Endothelial cell of umbilical vein (primary cell): Measurements from ENCODE around the gene EME2. TPM values are rescaled to one million over a fixed set of nuclear protein-coding genes. Genes with fewer than 3 reads are reported as not detected.

Experiments
- BruUV-seq: library from RNA; stranded (reverse); fragments of 400-500 nt; replicated peaks from 2 replicates; lab custom pipeline; 2021; lab: Mats Ljungman, UMichigan
- CTCF ChIA-PET: fragments of 300-600, 350-600 bp; sonication (Branson Sonifier 250); formaldehyde crosslinking; loops from one replicate; lab custom pipeline; 2021; ENCODE audit warnings: antibody characterized with exemption, inconsistent platforms; lab: Charles Lee
- POLR2A ChIA-PET: fragments of 300-600, 350-600 bp; sonication (Branson Sonifier 250); formaldehyde crosslinking; loops from one replicate; lab custom pipeline; 2021; ENCODE audit warnings: antibody characterized with exemption, inconsistent platforms; lab: Charles Lee
- DNase-seq: peaks from one replicate; pipeline ENCODE4 v3.0.0-alpha.2; 2011; ENCODE audit warnings: low read depth, low spot score
- FAIRE-seq: peaks from 2 replicates; lab custom pipeline; 2011; peaks lifted over from hg19 to GRCh38; lab: Jason Lieb, UNC
- H2AFZ ChIP-seq: 2 replicates; pipeline ENCODE4 v1.6.0; 2012; ENCODE audit warnings: low read depth, low read length, control low read depth, inconsistent platforms
- H3K27ac ChIP-seq: 2 replicates; pipeline ENCODE4 v1.5.1; 2011; ENCODE audit warnings: low read depth, mild to moderate bottlenecking, control low read depth, low read length, moderate library complexity; ENCODE audit not compliant: insufficient read depth
- H3K27me3 ChIP-seq, 2 experiments: 2 replicates each; pipeline versions ENCODE4 v1.6.0 to v1.6.1; 2011; ENCODE audit warnings: low read length in 2 of 2, mixed read lengths in 1 of 2; ENCODE audit not compliant: control insufficient read depth in 2 of 2, insufficient read depth in 2 of 2
- H3K36me3 ChIP-seq, 2 experiments: 2 replicates in 1 of 2; 3 replicates in 1 of 2; pipeline ENCODE4 v1.5.1; 2011; ENCODE audit warnings: low read length in 2 of 2, mild to moderate bottlenecking in 1 of 2, moderate library complexity in 1 of 2; ENCODE audit not compliant: control insufficient read depth in 2 of 2, insufficient read depth in 2 of 2; ENCODE audit errors: extremely low read depth in 1 of 2
- H3K4me1 ChIP-seq: 3 replicates; pipeline ENCODE4 v1.5.1; 2011; ENCODE audit warnings: mild to moderate bottlenecking, low read length; ENCODE audit not compliant: control insufficient read depth, insufficient read depth; ENCODE audit errors: extremely low read depth
- H3K4me2 ChIP-seq: 2 replicates; pipeline ENCODE4 v1.6.1; 2011; ENCODE audit warnings: low read length, control low read depth, mixed read lengths; ENCODE audit not compliant: insufficient read depth
- H3K4me3 ChIP-seq, 3 experiments: fragments of 200-600 bp in 1 of 3; sonication (generic), shearing (Covaris generic) in 1 of 3; replicated peaks in 1 of 3; 2 replicates each; pipeline ENCODE4 v1.5.1; 2011 to 2016; ENCODE audit warnings: control low read depth in 3 of 3, low read length in 3 of 3, mild to moderate bottlenecking in 2 of 3, inconsistent platforms in 1 of 3, low read depth in 1 of 3, moderate library complexity in 1 of 3; ENCODE audit not compliant: insufficient read depth in 1 of 3
- H3K79me2 ChIP-seq: 2 replicates; pipeline ENCODE4 v1.6.0; 2012; ENCODE audit warnings: low read length, inconsistent platforms; ENCODE audit not compliant: control insufficient read depth, insufficient read depth
- H3K9ac ChIP-seq: replicated peaks from 2 replicates; pipeline ENCODE3; 2011; ENCODE audit warnings: low read length, control low read depth; ENCODE audit not compliant: insufficient read depth; ENCODE audit errors: extremely low read depth
- H3K9me1 ChIP-seq: replicated peaks from 3 replicates; pipeline ENCODE4 v1.6.0; 2011; ENCODE audit warnings: mild to moderate bottlenecking, low read length; ENCODE audit not compliant: control insufficient read depth, insufficient read depth; ENCODE audit errors: extremely low read depth
- H3K9me3 ChIP-seq: replicated peaks from 2 replicates; pipeline ENCODE4 v1.5.1; 2012; ENCODE audit warnings: low read length, inconsistent platforms; ENCODE audit not compliant: control insufficient read depth, insufficient read depth
- H4K20me1 ChIP-seq: replicated peaks from 2 replicates; pipeline ENCODE3; 2011; ENCODE audit warnings: mild to moderate bottlenecking, low read length; ENCODE audit not compliant: control insufficient read depth, insufficient read depth; ENCODE audit errors: extremely low read depth
- GATA2 ChIP-seq: IDR thresholded peaks from 2 replicates; pipeline ENCODE4 v1.7.0; 2011; ENCODE audit warnings: low read depth, mild to moderate bottlenecking, moderate library complexity, mixed read lengths, low read length; ENCODE audit not compliant: insufficient read length, insufficient read depth
- JUN ChIP-seq: IDR thresholded peaks from 2 replicates; pipeline ENCODE4 v1.6.1; 2011; ENCODE audit warnings: borderline replicate concordance, low read depth; ENCODE audit not compliant: insufficient read length, insufficient read depth
- POLR2AphosphoS5 ChIP-seq: IDR thresholded peaks from 2 replicates; pipeline ENCODE4 v1.6.1; 2012; ENCODE audit warnings: low read depth, mild to moderate bottlenecking, control low read depth, low read length, moderate library complexity; ENCODE audit not compliant: insufficient read depth
- dilution Hi-C: fragments of 300-500 bp; cut with MboI; formaldehyde crosslinking; loops from one replicate; pipeline ENCODE4 v1.15.0; 2019; ENCODE audit warnings: low sequenced_read_pairs; ENCODE audit not compliant: extremely low pct_ligation_motif_present
- intact Hi-C: fragments of 100-400 bp; cut with micrococcal nuclease; formaldehyde crosslinking; loops from one replicate; pipeline ENCODE4 v1.10.0; 2022
- polyA plus RNA-seq, 4 experiments: library from polyadenylated mRNA; depleted of rRNA in 3 of 4; stranded (reverse) in 3 of 4; unstranded in 1 of 4; fragments of >200 nt; gene quantifications; 2 replicates each; pipeline versions ENCODE4 v1.2.1 to v1.2.3, GENCODE V29; 2011 to 2012; ENCODE audit warnings: missing spikeins in 1 of 4
- total RNA-seq: library from RNA; stranded (reverse); gene quantifications from 2 replicates; pipeline ENCODE4 v1.2.3, GENCODE V29; 2021
- TF ChIP-seq, protein P1 (sequence below), 2 donors: IDR thresholded peaks; 1 replicate in 1 of 2; 2 replicates in 1 of 2; pipeline ENCODE4 v1.5.1; 2011; ENCODE audit warnings: low read length in 2 of 2, mild to moderate bottlenecking in 2 of 2, moderate library complexity in 2 of 2, control low read depth in 1 of 2, inconsistent platforms in 1 of 2, low read depth in 1 of 2; ENCODE audit not compliant: insufficient read depth in 1 of 2; ENCODE audit errors: extremely low read depth in 1 of 2

Gene EME2
- total and polyA plus RNA-seq, 2 donors (not counting 3 experiments of a cell fraction or from before 2014, with no cell fraction given): 9.7 to 21.4 TPM

DNA sequence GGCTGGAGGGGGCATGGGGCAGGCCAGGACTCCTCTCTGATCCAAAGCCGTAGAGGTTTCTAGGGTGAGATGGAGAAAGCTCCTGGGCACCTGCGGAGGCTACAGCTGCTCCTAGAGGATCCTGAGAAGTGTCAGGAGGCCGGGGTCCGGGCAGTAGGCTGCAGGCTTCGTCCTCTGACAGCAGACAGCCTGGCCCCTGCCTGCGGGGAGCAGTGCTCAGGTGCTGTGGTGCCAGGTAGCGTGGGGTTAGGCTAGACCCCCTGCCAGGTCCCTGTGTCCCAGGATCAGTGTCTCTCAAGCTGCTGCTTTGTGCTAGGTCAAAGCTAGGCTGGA lies 1.8 kb downstream of the EME2 start:
- ChIA-PET POLR2A (interaction anchor here (1.4 kb wide), 1 partner anchor 8 kb away, joined by 6 read pairs; the partner anchor contains the start of genes NUBP2 and SPSB3), CTCF (interaction anchor here (1.1 to 2.0 kb wide), 2 partner anchors 8 to 49 kb away, joined by 9 to 16 read pairs; partner anchors contain the start of genes NUBP2 and SPSB3)
- Histone ChIP-seq H2AFZ (no peak overlapping the region), H3K79me2 (peaks cover 17% of the 10 kb centered on the region), H3K9me3 (no peaks in the 10 kb centered on the region), H3K36me3 (peaks cover 0 to 34% of the 10 kb centered on the region in 2 experiments), H4K20me1 (no peaks in the 10 kb centered on the region), H3K27ac (no peak overlapping the region), H3K9me1 (no peaks in the 10 kb centered on the region), H3K4me1 (peaks cover 19% of the 10 kb centered on the region), H3K9ac (no peak overlapping the region), H3K27me3 (no peaks in the 10 kb centered on the region), H3K4me2 (peak overlapping the region; percentile 45), H3K4me3 (peak overlapping the region in 2 of 3 experiments; percentile 54 to 83)
- FAIRE-seq (no peak), DNase-seq (no peak)
- dilution Hi-C loops (no loop called here), intact Hi-C loops (no loop called here)
- no peak for TF ChIP-seq JUN
- TF ChIP-seq GATA2: no peak
- TF ChIP-seq, protein P1, sequence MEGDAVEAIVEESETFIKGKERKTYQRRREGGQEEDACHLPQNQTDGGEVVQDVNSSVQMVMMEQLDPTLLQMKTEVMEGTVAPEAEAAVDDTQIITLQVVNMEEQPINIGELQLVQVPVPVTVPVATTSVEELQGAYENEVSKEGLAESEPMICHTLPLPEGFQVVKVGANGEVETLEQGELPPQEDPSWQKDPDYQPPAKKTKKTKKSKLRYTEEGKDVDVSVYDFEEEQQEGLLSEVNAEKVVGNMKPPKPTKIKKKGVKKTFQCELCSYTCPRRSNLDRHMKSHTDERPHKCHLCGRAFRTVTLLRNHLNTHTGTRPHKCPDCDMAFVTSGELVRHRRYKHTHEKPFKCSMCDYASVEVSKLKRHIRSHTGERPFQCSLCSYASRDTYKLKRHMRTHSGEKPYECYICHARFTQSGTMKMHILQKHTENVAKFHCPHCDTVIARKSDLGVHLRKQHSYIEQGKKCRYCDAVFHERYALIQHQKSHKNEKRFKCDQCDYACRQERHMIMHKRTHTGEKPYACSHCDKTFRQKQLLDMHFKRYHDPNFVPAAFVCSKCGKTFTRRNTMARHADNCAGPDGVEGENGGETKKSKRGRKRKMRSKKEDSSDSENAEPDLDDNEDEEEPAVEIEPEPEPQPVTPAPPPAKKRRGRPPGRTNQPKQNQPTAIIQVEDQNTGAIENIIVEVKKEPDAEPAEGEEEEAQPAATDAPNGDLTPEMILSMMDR (IDR thresholded peaks at IDR 0.05; ENCODE audit: extremely low read depth in 1 of 2, insufficient read depth in 1 of 2, low read depth in 1 of 2, low read length in 2 of 2): no peak
- TF ChIP-seq POLR2AphosphoS5: no peak
- BruUV-seq: no TSS peak
